Epidermal melanocyte (primary cell): ENCODE results near the gene TEX51.

Experiments used
- DNase-seq: peaks from one replicate; pipeline ENCODE4 v3.0.0; 2011; ENCODE audit warnings: low spot score; ENCODE audit not compliant: insufficient read length

Gene TEX51

DNA sequence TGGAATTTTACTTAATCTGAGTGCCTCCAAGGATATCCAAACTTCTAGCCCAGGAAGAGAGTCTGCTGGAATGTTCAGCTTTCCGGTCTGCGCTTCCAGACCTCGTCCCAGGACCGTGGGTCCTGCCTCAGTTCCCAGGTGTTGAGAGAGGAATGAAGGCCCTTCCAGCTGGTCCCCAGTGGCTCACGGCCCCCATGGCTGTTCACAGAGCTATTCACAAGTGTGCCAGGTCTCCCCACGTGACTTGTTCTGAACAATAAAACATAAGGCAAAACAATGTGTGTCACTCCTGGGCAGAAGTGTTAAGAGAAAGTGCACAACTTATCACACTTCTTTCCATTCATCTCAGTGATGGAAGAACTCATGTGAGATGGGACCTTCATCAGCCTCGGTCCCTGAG is 20.1 kb upstream of the TEX51 start:
- DNase-seq: no peak

DNA sequence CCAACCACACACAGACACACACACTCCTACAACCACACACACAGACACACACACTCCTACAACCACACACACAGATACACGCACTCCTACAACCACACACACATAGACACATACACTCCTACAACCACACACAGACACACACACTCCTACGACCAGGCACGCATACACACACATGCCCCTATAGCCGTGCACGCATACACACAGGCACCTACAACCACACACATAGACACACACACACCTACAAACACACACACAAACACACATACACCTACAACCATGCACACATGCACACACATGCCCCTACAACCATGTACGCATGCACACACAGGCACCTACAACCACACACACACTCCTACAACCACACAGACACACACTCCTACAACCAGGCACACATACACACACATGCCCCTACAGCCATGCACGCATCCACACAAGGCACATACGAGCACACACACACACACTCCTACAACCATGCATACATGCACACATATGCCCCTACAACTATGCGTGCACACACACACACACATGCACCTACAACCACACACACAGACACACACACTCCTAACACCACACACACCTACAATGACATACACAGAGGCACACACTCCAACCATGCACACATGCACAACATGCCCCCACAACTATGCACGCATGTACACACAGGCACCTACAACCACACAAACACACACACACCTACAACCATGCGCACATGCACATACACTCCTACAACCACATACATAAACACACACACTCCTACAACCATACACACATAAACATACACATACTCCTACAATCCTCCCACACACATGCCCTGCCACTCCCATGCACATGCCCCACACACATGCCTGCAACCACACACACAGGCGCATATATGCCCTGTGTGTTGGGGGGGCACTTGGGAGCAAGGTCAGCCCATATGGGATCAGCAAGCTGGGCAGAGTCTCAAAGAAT is 19.1 kb upstream of the TEX51 start:
- no peak for DNase-seq

DNA sequence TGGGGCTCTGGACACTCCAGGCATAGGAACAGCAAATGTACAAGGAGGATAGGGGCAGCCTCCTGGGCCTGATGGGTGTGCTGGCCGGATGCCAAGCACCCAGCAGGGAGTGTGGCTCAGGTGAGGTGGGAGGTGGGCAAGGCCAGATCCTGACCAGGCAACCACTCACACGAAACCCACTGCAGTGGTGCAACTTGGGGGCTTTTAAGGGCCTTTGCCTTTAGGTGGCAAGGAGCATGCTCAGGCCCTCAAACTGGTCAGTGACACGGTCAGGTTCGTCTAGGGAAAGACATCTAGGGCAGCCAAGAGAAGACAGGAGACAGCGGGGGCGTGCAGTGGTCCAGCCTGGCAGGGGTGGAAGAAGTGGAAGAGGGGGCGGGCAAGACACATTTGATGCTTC is 18.4 kb upstream of the TEX51 start:
- no peak for DNase-seq

DNA sequence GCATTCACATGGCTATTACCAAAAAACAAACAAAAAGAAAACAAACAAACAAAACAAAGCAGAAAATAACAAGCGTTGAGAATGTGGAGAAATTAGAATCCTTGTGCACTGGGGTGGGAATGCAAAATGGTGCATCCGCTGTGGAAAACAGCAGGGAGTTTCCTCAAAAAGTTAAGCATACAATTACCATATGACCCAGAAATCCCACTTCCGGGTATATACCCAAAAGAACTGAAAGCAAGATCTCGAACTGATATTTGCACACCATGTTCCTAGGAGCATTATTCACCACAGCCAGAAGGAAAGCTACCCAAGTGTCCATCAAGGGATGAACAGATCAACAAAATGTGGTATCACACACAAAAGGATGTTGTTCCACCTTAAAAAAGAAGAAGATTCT is 17.9 kb upstream of the TEX51 start:
- no peak for DNase-seq

DNA sequence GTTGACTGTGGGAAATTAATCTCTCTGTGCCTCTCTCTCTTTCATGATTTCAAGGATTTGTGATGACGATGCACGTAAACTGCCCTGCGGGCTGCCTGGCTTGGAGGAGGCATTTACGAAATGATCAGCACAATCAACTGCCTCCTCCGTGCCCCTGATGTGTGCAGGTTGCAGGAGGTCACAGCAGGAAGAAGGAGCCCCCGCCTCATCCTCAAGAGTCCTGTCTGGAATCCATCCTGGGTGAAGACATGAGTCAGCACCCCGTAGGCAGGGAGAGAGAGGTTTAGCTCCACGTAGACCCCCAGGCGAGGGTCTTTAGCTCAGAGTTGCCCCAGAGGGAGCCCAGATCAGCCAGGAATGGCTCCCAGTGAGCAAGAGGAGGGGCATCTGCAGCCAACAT is 17.1 kb upstream of the TEX51 start:
- DNase-seq: no peak

DNA sequence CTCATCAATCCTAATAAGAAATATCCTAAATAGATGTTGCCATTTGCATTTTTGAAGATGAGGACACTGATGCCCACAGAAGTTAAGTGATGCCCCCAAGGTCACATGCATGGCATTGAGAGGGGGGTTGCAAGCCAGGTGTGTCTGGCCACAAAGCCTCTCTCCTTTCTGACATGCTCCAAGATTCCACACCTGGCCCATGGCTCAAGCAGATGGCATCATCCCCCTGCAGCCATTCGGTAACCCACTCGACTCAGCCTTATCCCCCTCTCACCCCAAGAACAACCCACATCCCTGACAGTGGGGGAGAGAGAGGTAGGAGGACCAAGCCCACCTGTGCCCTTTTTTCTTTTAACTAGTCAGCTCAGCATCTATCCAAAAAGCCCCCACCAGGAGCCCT is 16.5 kb upstream of the TEX51 start:
- no peak for DNase-seq

DNA sequence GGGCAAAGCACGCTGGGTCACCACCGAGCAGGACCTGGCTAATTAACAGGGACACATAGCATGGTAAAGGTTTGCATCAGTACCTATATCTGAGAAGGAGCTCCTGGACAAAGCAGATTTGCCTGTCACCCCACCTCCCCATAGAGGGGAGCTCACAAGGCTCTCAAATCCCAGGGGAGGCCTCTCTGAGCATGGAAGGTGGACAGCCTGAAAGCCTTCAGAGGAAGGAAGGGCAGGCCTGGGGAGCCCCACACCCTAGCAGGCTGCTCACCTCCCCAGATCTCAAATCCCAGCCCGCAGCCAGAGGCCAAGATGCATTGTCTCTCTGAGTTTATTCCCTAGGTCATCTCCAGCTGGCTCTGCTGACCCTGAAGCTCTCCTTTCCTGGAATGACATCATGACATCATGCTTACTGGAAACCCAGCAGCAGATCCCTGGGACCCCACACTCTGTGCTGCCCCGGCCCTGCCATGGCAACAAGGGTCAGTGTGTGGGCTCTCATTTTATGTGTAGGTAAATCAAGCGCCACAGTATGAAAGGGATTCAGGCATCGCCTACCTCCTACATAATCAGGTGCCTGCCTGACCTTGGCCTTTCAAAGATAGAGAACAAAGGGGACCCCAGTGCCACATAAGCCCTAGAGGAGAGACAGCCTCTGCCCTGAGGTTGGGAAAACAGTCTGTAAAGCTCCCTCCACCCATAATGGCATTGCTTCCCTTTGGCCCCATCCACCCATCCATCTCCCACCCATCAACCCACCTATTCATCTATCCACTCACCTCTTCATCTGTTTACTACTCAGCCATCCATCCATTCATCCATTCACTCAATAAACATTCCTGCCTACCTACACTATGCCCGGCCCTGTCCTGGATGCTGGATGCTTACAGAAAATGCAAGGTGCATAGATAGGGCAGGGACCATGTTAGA is 15.7 kb upstream of the TEX51 start:
- DNase-seq: no peak

DNA sequence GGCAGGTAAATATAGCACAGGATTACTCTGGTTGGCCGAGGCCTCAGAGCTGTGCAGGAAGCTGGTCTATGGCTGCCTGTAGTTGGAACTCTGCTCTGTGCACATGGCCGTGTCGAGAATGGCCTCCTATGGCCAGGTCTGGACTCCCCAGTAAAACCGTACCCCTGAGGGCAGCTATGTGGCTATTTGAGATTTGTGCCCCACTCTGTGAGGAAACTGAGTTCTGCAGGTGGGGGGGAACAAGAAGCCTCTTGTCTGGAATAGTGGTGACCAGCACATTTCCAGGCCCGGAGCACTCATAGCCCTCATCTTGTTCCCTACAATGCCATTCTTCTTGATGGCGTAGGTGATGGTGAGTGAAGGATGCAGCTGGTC is 15.0 kb upstream of the TEX51 start:
- no peak for DNase-seq

DNA sequence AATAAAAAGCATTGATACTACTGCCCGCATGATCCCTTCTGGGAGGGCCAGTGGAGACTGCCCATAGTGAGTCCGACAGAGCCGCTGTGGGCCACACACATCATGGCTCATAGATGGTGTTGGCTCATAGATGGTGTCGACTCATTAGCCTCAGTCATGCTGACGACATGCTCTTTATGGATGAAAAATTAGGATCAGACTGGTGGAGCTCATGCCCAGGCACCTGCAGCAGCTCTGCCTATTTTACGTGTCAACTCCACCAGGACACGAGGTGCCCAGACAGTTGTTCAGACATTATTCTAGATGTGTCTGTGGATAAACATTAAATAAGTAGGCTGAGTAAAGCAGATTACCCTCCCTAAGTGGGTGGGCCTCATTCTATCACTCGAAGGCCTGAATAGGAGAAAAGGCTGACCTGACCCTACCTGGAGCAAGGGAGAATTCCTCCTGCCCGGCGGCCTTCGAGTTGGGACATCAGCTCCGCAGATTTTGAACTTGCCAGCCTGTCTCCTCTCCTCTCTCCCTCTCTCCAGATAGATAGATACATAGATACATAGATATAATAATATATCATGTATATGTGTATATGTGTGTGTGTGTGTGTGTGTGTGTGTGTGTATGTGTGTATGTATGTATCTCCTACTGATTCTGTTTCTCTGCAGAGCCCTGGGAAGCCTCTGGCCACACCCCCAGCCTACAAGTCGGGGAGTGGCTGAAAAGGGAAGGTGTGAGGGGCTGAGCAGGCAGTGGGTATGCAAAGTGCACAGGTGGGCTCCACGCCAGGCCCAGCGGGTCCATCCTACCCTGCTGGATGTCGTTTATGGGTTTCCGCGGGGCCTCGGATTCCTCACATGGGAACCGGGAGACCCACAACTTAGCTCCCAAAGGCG is 13.6 kb upstream of the TEX51 start:
- no peak for DNase-seq

DNA sequence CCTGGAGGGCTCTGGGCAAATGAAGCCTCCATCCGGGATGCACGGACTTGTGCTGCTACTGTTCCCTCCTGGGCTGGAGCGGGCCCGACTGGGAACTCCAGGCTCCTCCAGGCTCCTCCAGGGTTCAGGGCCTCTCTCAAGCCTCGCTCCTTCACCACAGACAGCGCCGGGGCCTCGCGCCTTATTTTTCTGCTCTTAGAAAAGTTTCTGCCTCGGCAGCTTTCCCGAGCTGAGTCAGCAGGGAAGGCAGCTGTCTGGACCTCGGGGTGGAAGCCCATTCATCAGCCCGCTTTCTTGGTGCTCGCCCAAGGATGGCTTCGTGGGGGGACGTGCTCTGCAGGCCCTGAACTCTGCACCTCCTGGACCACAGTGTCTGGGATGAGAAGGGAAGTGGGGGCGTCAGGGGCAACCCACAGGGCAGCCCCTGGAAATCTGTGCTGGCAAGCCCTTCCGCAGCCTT is 12.9 kb upstream of the TEX51 start:
- DNase-seq: no peak

DNA sequence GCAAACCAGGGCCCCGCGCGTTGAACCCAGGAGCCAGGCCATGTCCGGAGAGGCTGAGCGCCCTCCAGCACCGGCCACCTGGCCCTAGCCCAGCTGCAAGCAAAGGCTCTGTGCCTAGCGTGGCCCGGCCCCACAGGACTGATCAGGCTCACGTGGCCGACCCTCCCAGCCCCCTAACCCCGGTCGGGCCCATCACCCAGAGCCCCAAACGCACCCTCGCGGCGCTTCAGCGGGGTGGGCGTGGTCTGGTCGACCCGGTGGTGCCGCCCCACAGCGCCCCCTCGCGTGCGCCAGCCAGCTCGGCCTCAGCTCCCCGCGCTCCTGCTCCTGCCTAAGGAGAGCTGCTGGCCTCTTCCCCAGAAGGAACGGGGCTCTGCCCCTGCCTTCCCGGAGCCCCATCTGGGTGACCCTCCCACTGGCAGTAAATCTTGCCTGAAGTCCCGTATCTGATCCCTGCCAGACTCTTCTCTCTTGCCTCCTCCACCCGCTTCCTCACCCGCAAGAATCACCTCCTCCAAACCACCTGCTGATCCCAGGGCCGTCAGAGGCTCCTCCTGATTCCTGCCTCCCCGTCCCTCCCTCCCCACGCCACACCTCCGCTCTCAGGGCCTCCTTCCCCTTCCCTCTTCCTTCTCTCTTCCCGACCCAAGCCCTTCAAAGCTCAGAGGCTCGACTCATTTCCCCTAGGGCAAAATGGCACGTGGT is 12.3 kb upstream of the TEX51 start:
- no peak for DNase-seq

DNA sequence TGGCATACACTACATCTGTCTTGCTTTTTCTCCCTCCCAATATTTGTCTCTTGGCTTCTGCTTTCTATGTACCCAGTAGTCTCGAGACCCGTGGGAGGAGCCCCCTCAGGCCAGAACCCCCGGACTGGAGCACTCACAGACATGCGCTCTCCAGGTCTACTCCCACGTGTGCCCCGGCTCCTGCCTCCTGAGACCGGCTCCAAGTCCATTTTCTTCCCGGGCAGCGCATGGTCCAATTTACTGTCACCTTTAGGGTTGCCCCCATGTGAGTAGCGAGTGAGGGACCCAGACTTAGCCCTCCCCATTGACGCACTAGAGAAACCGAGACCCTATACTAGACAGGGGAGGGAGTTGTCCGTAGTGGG is 11.8 kb upstream of the TEX51 start:
- no peak for DNase-seq

DNA sequence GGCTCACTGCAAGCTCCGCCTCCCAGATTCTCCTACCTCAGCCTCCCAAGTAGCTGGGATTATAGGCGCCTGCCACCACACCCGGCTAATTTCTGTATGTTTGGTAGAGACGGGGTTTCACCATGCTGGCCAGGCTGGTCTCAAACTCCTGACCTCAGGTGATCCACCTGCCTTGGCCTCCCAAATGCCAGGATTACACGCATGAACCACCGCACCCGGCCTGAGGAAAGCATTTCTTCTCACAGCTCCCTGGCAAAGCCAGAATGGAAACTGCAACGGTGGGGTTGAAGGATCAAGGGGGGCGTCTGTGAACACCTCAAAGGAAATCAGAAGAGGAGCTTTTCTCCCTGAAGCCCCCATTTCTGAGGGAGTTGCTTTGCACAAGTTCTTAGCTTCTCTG is 11.2 kb upstream of the TEX51 start:
- DNase-seq: no peak

DNA sequence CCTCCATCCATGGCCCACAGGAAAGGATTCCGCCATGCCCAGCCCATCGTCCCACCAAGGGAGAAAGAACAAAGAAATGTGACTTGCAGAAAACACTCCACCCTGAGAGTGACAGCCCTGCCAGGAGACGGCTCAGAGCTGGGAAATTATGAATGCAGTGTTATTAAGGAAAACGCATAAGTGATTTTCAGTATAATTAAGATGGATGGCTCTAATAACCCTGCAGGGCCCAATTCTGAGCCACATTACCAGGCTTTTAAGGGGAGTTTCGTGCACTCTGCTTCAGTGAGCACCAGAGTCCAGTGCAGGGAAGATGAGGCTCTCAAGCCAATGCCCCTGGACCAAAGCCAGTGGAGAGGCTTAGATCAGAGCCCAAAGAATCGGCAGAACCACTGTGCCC is 10.6 kb upstream of the TEX51 start:
- no peak for DNase-seq

DNA sequence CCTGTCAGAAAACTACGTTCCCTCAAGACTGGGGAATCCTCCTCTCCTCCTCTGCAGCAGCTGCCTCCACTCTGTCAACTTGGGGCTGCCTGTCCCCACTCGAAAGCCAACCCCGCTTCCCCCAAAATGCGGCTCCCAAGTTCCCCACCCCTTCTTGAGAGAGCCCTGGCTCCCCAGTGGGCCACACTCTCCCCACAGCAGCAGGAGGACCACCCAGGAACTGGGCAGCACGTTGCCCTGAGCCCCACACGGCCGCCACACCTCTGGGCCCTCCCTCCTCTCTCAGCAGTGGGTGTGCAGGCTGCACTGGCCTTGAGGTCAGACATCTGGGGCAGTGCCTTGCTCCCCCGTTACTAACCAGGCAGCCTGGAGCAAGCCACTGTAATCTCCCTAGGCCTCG is 9.6 kb upstream of the TEX51 start:
- no peak for DNase-seq

DNA sequence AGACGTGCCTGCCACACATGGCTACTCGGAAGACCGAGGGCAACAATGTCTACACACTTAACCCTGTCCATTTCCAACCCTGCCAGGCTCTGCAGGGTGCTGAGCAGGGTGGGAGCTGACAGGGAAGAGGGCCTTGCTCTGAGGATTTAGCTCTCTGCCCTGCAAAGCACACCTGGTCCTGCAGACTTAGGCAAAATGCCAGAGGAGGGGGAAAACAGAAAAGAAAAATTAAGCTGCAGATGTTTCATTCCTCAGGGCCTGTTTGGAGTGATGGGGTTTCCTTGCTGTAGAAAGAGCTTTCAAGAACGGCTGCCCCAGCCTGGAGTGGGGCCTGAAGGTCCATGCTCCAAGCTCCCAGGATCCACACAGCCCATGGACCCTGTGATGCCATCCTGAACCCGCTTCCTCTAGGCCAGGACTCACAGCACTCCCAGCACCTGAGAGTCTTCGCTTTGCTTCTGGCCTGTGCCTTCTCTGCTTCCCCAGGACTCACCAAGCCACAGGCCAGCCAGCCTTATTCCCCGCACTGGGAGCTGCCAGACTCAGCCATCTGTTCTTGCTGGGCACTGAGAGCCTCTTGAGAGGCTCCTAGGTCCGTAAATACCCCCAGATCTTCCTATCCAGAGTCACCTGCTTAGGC is 9.1 kb upstream of the TEX51 start:
- no peak for DNase-seq

DNA sequence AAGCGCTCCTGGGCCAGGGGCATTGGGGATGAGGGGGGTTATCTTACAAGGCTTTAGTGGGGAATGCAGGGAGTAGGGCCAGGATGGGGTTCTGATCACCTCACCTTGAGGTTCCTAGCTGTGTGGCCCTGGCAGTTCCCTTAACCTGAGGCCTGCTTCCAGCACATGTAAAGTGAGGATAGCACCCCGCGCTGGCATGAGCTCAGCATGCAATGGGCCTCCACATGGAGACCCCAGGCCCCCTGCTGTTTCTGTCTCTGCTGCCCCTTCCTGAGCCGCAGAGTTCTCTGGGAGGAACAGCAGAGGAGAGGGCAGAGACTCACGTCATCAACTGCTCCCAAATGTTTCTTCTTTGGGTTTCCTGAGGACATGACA is 8.6 kb upstream of the TEX51 start:
- DNase-seq: no peak

DNA sequence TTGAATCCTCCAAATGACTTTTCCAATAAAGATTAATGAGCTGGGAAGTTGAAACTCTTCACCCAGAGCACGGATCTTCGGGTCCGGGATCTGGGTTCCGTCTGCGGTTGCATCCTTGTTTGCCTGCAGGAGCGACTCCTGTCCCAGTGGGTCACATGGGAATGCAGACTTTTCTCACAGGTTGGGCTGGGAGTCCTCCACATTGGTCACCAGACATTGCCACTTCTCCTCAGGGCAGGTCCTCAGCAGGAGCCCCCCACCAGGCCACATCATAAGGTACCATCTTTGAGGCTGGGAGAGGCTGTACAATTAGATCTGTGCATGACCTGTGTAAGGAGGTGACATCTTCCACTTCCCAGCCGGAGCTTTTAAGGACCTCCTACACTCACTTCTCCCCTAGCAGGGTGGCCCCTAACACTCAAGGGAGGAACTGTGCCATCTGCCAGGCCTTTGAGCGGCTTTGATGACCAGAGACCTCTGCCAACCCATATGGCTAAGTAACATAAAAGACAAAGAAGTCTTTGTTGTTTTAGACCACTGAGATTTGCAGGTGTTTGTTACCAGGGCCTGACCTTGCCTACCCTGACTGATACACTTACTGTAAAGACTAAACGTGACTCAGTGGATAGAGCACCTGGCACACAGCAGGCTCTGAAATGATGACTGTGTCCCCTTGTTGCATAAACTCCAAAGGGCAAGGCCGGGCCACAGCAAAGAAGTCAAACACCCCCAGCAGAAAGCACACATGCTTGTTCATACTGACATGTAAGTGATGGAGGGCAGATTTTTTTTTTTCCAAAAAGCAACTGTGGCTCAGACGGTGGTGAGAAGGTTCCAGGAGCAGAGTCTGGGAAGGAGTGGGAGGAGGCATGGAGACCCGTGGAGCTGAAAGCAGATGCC is 7.9 kb upstream of the TEX51 start:
- no peak for DNase-seq
